ENCODE measurements around the gene EXT2.

EXT2 gene

DNA sequence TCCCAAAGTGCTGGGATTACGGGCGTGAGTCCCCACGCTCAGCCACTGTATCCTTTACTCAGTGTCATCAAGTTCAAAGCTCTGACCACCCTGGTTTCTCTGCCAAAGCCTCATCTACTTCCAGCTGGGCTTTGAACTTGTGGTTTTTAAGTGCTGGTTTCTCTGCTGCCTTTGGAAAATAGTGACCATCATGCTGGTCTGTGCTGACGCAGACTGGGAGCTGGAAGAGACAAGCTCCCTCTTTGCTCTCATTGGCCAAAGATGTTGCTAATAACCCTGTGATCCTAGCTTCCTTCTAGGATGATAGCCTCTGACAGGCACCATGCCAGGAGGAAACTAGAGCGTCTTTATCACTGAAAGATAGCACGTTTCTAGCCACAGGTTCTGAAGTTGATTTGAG, 152.0 kb downstream of the EXT2 start:
- no peak overlapping the region for H3K4me3 ChIP-seq (ENCODE audit: low read depth, low read length)
- peak; percentile 63 for DNase-seq (ENCODE audit: low read depth)
- TF ChIP-seq, protein P1, sequence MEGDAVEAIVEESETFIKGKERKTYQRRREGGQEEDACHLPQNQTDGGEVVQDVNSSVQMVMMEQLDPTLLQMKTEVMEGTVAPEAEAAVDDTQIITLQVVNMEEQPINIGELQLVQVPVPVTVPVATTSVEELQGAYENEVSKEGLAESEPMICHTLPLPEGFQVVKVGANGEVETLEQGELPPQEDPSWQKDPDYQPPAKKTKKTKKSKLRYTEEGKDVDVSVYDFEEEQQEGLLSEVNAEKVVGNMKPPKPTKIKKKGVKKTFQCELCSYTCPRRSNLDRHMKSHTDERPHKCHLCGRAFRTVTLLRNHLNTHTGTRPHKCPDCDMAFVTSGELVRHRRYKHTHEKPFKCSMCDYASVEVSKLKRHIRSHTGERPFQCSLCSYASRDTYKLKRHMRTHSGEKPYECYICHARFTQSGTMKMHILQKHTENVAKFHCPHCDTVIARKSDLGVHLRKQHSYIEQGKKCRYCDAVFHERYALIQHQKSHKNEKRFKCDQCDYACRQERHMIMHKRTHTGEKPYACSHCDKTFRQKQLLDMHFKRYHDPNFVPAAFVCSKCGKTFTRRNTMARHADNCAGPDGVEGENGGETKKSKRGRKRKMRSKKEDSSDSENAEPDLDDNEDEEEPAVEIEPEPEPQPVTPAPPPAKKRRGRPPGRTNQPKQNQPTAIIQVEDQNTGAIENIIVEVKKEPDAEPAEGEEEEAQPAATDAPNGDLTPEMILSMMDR (conservative IDR thresholded peaks at IDR 0.05; ENCODE audit: low read depth, low read length) = no peak

DNA sequence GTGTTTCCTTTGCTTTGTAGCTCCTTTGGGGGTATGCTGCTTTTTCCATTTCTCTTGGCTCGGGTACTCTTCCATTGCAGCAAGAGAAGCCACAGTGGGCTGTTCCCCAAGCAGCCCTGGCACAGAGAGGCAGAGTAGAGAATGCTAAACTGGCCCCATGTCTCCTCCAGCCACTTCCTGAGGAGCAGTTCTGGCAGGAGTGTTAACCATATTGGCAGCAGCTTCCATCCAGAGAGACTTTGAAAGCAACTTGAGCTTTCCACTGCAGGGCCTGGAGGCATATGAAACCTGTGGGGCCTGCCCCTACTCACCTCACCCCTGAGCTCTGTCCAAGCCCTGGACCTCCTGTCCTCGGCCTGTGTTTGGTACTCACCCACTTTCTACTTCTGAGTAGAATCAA, 152.6 kb downstream of the EXT2 start:
- no peak for DNase-seq (ENCODE audit: low read depth)
- H3K4me3 ChIP-seq (ENCODE audit: low read depth, low read length) = no peak overlapping the region
- TF ChIP-seq, protein P1 (conservative IDR thresholded peaks at IDR 0.05; ENCODE audit: low read depth, low read length) = no peak

GRCh38 chr11:44250421-44250820, 154.9 kb downstream of the EXT2 start:
- no peak overlapping the region for H3K4me3 ChIP-seq (ENCODE audit: low read depth, low read length)
- DNase-seq (ENCODE audit: low read depth) = no peak
- TF ChIP-seq, protein P1 (conservative IDR thresholded peaks at IDR 0.05; ENCODE audit: low read depth, low read length) = no peak

GRCh38 chr11:44252999-44253602, 157.6 kb downstream of the EXT2 start:
- no peak overlapping the region for H3K4me3 ChIP-seq (ENCODE audit: low read depth, low read length)
- TF ChIP-seq, protein P1 (conservative IDR thresholded peaks at IDR 0.05; ENCODE audit: low read depth, low read length) = no peak
- DNase-seq (ENCODE audit: low read depth) = no peak

DNA sequence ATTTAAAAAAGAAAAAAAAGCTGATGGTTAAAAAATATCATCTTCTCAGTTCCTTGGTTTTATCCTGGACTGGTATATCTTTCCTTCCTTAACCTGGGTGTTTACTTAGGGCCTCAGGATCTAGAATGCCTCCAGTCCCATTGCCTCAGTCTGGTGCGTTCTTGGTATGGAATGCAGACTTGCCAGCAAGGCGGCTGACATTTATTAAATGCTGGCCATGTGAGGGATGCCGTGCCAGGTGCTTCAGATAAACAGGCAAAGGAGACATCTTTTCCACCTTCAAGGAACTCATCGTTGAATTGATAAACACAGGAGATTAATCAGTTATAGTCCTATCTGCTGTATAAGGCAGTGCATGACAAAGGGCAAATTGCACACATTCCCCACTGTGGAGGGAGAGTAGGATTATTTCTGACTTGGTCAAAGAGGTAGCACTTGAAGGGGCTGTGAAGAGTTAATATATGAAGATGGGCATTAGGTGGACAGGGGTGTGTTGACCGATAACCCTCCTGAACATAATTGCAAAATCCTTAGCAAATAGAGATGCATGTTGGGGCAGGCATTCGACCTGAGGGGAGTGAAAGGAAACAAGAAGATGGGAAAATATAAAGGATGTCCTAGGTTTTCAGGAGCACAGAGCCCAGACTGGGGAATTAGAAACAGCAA, 160.1 kb downstream of the EXT2 start:
- no peak for DNase-seq (ENCODE audit: low read depth)
- TF ChIP-seq, protein P1 (conservative IDR thresholded peaks at IDR 0.05; ENCODE audit: low read depth, low read length) = no peak
- no peak overlapping the region for H3K4me3 ChIP-seq (ENCODE audit: low read depth, low read length)

GRCh38 chr11:44256673-44257291, 161.3 kb downstream of the EXT2 start:
- H3K4me3 ChIP-seq (ENCODE audit: low read depth, low read length) = no peak overlapping the region
- TF ChIP-seq, protein P1 (conservative IDR thresholded peaks at IDR 0.05; ENCODE audit: low read depth, low read length) = no peak
- no peak for DNase-seq (ENCODE audit: low read depth)

All from choroid plexus epithelial cell (primary cell).